ENCODE data around the gene STYX.

Gene STYX

GRCh38 chr14:52695481-52696091 is 34.4 kb upstream of the STYX start, which contains the start of gene ERO1A:
Gene ERO1A, minus strand, starts transcription at chr14:52695558. Its CDS starts 77 bp downstream, at chr14:52695481.
- peak within 1 kb of the TSS; percentile 88 for H3K4me3 ChIP-seq
- H3K9ac ChIP-seq = peak within 1 kb of the TSS; percentile 83
- TF ChIP-seq Cebpa-rat (IDR thresholded peaks at IDR 0.05) = no peak
- H3K4me2 ChIP-seq = peak within 1 kb of the TSS; percentile 80
- H3K36me3 ChIP-seq = peaks cover 9% of the 10 kb centered on the region; the same call in 1 of the 2 replicates
- H3K27me3 ChIP-seq = no peaks in the 10 kb centered on the region
- peaks cover 42% of the 10 kb centered on the region for H3K4me1 ChIP-seq
- H3K27ac ChIP-seq = peak within 1 kb of the TSS; percentile 85
- H3K9me3 ChIP-seq = no peaks in the 10 kb centered on the region
- peaks cover 41% of the 10 kb centered on the region for H4K20me1 ChIP-seq

GRCh38 chr14:52700701-52701172 is 29.2 kb upstream of the STYX start:
- Histone ChIP-seq H3K4me2 (no peak overlapping the region), H4K20me1 (no peaks in the 10 kb centered on the region), H3K9ac (no peak overlapping the region), H3K4me1 (peaks cover 14% of the 10 kb centered on the region), H3K36me3 (no peaks in the 10 kb centered on the region), H3K27me3 (no peaks in the 10 kb centered on the region), H3K27ac (no peak overlapping the region), H3K9me3 (no peaks in the 10 kb centered on the region), H3K4me3 (no peak overlapping the region)
- no peak for TF ChIP-seq Cebpa-rat (IDR thresholded peaks at IDR 0.05)

- Histone ChIP-seq H3K36me3 (no peaks in the 10 kb centered on the region), H3K9ac (no peak overlapping the region), H4K20me1 (no peaks in the 10 kb centered on the region), H3K4me2 (no peak overlapping the region), H3K4me1 (peaks cover 15% of the 10 kb centered on the region), H3K4me3 (no peak overlapping the region), H3K9me3 (no peaks in the 10 kb centered on the region), H3K27me3 (no peaks in the 10 kb centered on the region), H3K27ac (no peak overlapping the region)
- no peak for TF ChIP-seq Cebpa-rat (IDR thresholded peaks at IDR 0.05)
These were observed 28.7 kb upstream of the STYX start for GRCh38 chr14:52701223-52701622.

- H3K27ac ChIP-seq = no peak overlapping the region
- H4K20me1 ChIP-seq = peaks cover 11% of the 10 kb centered on the region; the same call in 1 of the 2 replicates
- no peaks in the 10 kb centered on the region for H3K9me3 ChIP-seq
- H3K4me2 ChIP-seq = no peak overlapping the region
- no peak overlapping the region for H3K9ac ChIP-seq
- no peaks in the 10 kb centered on the region; the same call in 1 of the 2 replicates for H3K36me3 ChIP-seq
- peaks cover 21% of the 10 kb centered on the region for H3K4me1 ChIP-seq
- no peak overlapping the region for H3K4me3 ChIP-seq
- H3K27me3 ChIP-seq = no peaks in the 10 kb centered on the region
- no peak for TF ChIP-seq Cebpa-rat (IDR thresholded peaks at IDR 0.05)
These were observed 26.7 kb upstream of the STYX start for GRCh38 chr14:52703225-52703624.

GRCh38 chr14:52703664-52704063 is 26.3 kb upstream of the STYX start:
- Histone ChIP-seq H3K27me3 (no peaks in the 10 kb centered on the region), H3K4me2 (no peak overlapping the region), H3K27ac (no peak overlapping the region), H3K4me1 (peaks cover 25% of the 10 kb centered on the region), H4K20me1 (peaks cover 15% of the 10 kb centered on the region; the same call in 1 of the 2 replicates), H3K9ac (no peak overlapping the region), H3K9me3 (no peaks in the 10 kb centered on the region), H3K4me3 (no peak overlapping the region), H3K36me3 (no peaks in the 10 kb centered on the region; the same call in 1 of the 2 replicates)
- TF ChIP-seq Cebpa-rat (IDR thresholded peaks at IDR 0.05) = no peak

- no peak for TF ChIP-seq Cebpa-rat (IDR thresholded peaks at IDR 0.05)
- Histone ChIP-seq H3K36me3 (peaks cover 21% of the 10 kb centered on the region), H3K4me1 (peaks cover 23% of the 10 kb centered on the region), H3K9me3 (no peaks in the 10 kb centered on the region), H3K4me2 (peak overlapping the region; percentile 88), H4K20me1 (peaks cover 29% of the 10 kb centered on the region; the same call in 1 of the 2 replicates), H3K9ac (peak overlapping the region; percentile 96), H3K27me3 (no peaks in the 10 kb centered on the region), H3K27ac (peak overlapping the region; percentile 92), H3K4me3 (peak overlapping the region; percentile 94)
These were observed 23.7 kb upstream of the STYX start for GRCh38 chr14:52706286-52706685.

- H3K4me3 ChIP-seq = peak within 1 kb of the TSS; percentile 94
- no peaks in the 10 kb centered on the region for H3K27me3 ChIP-seq
- peaks cover 23% of the 10 kb centered on the region for H3K4me1 ChIP-seq
- H3K9ac ChIP-seq = peak within 1 kb of the TSS; percentile 96
- H3K36me3 ChIP-seq = peaks cover 28% of the 10 kb centered on the region
- peak within 1 kb of the TSS; percentile 88 for H3K4me2 ChIP-seq
- H3K9me3 ChIP-seq = no peaks in the 10 kb centered on the region
- peaks cover 29% of the 10 kb centered on the region; the same call in 1 of the 2 replicates for H4K20me1 ChIP-seq
- peak within 1 kb of the TSS; percentile 92 for H3K27ac ChIP-seq
- TF ChIP-seq Cebpa-rat (IDR thresholded peaks at IDR 0.05) = no peak
These were observed 23.0 kb upstream of the STYX start, which contains the start of gene PSMC6 for GRCh38 chr14:52706724-52707706. Gene PSMC6, plus strand, starts transcription at chr14:52707200. Its CDS starts 20 bp downstream, at chr14:52707220.

- peaks cover 75% of the 10 kb centered on the region for H3K36me3 ChIP-seq
- H3K9ac ChIP-seq = no peak overlapping the region
- TF ChIP-seq Cebpa-rat (IDR thresholded peaks at IDR 0.05) = no peak
- no peaks in the 10 kb centered on the region for H3K9me3 ChIP-seq
- H3K4me3 ChIP-seq = no peak overlapping the region
- H4K20me1 ChIP-seq = peaks cover 43% of the 10 kb centered on the region
- H3K27ac ChIP-seq = no peak overlapping the region
- H3K4me1 ChIP-seq = peaks cover 15% of the 10 kb centered on the region
- no peak overlapping the region for H3K4me2 ChIP-seq
- H3K27me3 ChIP-seq = no peaks in the 10 kb centered on the region
These were observed 18.3 kb upstream of the STYX start for GRCh38 chr14:52711666-52712065.

- H3K4me2 ChIP-seq = no peak overlapping the region
- H3K27ac ChIP-seq = no peak overlapping the region
- H3K9ac ChIP-seq = no peak overlapping the region
- peaks cover 96% of the 10 kb centered on the region for H3K36me3 ChIP-seq
- no peaks in the 10 kb centered on the region; the same call in 1 of the 2 replicates for H3K4me1 ChIP-seq
- no peak for TF ChIP-seq Cebpa-rat (IDR thresholded peaks at IDR 0.05)
- no peaks in the 10 kb centered on the region for H3K9me3 ChIP-seq
- no peak overlapping the region for H3K4me3 ChIP-seq
- peaks cover 19% of the 10 kb centered on the region for H4K20me1 ChIP-seq
- H3K27me3 ChIP-seq = no peaks in the 10 kb centered on the region
These were observed 13.8 kb upstream of the STYX start for GRCh38 chr14:52716155-52716554.

All from BLaER1 (cell line).